Measurements from ENCODE around the gene THOP1. TPM values are rescaled to one million over a fixed set of nuclear protein-coding genes. Genes with fewer than 3 reads are reported as not detected.

Gene THOP1
- total RNA-seq, 1 donor from 2014 or later: 79.0 TPM

- Histone ChIP-seq H3K4me3 (ENCODE audit: low read depth, low read length) (no peak overlapping the region), H3K27me3 (ENCODE audit: control insufficient read depth, insufficient read depth, low read length) (no peaks in the 10 kb centered on the region), H3K36me3 (ENCODE audit: control insufficient read depth, insufficient read depth, low read length) (no peaks in the 10 kb centered on the region)
- no peak for DNase-seq (ENCODE audit: low read depth)
- TF ChIP-seq, protein P1, sequence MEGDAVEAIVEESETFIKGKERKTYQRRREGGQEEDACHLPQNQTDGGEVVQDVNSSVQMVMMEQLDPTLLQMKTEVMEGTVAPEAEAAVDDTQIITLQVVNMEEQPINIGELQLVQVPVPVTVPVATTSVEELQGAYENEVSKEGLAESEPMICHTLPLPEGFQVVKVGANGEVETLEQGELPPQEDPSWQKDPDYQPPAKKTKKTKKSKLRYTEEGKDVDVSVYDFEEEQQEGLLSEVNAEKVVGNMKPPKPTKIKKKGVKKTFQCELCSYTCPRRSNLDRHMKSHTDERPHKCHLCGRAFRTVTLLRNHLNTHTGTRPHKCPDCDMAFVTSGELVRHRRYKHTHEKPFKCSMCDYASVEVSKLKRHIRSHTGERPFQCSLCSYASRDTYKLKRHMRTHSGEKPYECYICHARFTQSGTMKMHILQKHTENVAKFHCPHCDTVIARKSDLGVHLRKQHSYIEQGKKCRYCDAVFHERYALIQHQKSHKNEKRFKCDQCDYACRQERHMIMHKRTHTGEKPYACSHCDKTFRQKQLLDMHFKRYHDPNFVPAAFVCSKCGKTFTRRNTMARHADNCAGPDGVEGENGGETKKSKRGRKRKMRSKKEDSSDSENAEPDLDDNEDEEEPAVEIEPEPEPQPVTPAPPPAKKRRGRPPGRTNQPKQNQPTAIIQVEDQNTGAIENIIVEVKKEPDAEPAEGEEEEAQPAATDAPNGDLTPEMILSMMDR (IDR thresholded peaks at IDR 0.05; ENCODE audit: insufficient read depth, low read length, poor library complexity, severe bottlenecking): no peak
Measured at GRCh38 chr19:2812414-2813234, 27.3 kb downstream of the THOP1 start.

- H3K36me3 ChIP-seq (ENCODE audit: control insufficient read depth, insufficient read depth, low read length): no peaks in the 10 kb centered on the region
- H3K27me3 ChIP-seq (ENCODE audit: control insufficient read depth, insufficient read depth, low read length): no peaks in the 10 kb centered on the region
- DNase-seq (ENCODE audit: low read depth): no peak
- TF ChIP-seq, protein P1 (IDR thresholded peaks at IDR 0.05; ENCODE audit: insufficient read depth, low read length, poor library complexity, severe bottlenecking): no peak
- no peak overlapping the region for H3K4me3 ChIP-seq (ENCODE audit: low read depth, low read length)
Measured at GRCh38 chr19:2813235-2814160, 28.2 kb downstream of the THOP1 start.

GRCh38 chr19:2814426-2814825 lies 29.1 kb downstream of the THOP1 start:
- H3K27me3 ChIP-seq (ENCODE audit: control insufficient read depth, insufficient read depth, low read length): no peaks in the 10 kb centered on the region
- TF ChIP-seq, protein P1 (IDR thresholded peaks at IDR 0.05; ENCODE audit: insufficient read depth, low read length, poor library complexity, severe bottlenecking): no peak
- DNase-seq (ENCODE audit: low read depth): no peak
- no peak overlapping the region for H3K4me3 ChIP-seq (ENCODE audit: low read depth, low read length)
- no peaks in the 10 kb centered on the region for H3K36me3 ChIP-seq (ENCODE audit: control insufficient read depth, insufficient read depth, low read length)

- Histone ChIP-seq H3K36me3 (ENCODE audit: control insufficient read depth, insufficient read depth, low read length) (no peaks in the 10 kb centered on the region), H3K4me3 (ENCODE audit: low read depth, low read length) (no peak overlapping the region)
- TF ChIP-seq, protein P1 (IDR thresholded peaks at IDR 0.05; ENCODE audit: insufficient read depth, low read length, poor library complexity, severe bottlenecking): no peak
Measured at GRCh38 chr19:2815191-2815614, 29.9 kb downstream of the THOP1 start.

GRCh38 chr19:2815923-2816322 lies 30.6 kb downstream of the THOP1 start:
- no peak for DNase-seq (ENCODE audit: low read depth)
- Histone ChIP-seq H3K27me3 (ENCODE audit: control insufficient read depth, insufficient read depth, low read length) (no peaks in the 10 kb centered on the region), H3K36me3 (ENCODE audit: control insufficient read depth, insufficient read depth, low read length) (no peaks in the 10 kb centered on the region), H3K4me3 (ENCODE audit: low read depth, low read length) (no peak overlapping the region)
- TF ChIP-seq, protein P1 (IDR thresholded peaks at IDR 0.05; ENCODE audit: insufficient read depth, low read length, poor library complexity, severe bottlenecking): no peak

More at GRCh38 chr19:2815191-2815614, 29.9 kb downstream of the THOP1 start:
- DNase-seq (ENCODE audit: low read depth): no peak
- no peaks in the 10 kb centered on the region for H3K27me3 ChIP-seq (ENCODE audit: control insufficient read depth, insufficient read depth, low read length)

Data from kidney epithelial cell (primary cell).